Left ventricle myocardium inferior (tissue), 1 donor: ENCODE results near the gene MEIS1. TPM values are rescaled to one million over a fixed set of nuclear protein-coding genes. Genes with fewer than 3 reads are reported as not detected.

ENCODE experiments used
- DNase-seq: peaks from one replicate; pipeline ENCODE4 v3.0.0-alpha.2; 2020
- H3K27ac ChIP-seq: fragments of 200-600 bp; replicated peaks from 2 replicates; pipeline ENCODE4 v1.8.0; 2021
- H3K27me3 ChIP-seq: fragments of 200-600 bp; 2 replicates; pipeline ENCODE4 v1.8.0; 2021; ENCODE audit warnings: low read depth
- H3K36me3 ChIP-seq: fragments of 200-600 bp; 2 replicates; pipeline ENCODE4 v1.8.0; 2021
- H3K4me1 ChIP-seq: fragments of 200-600 bp; 2 replicates; pipeline ENCODE4 v1.8.0; 2021
- H3K4me3 ChIP-seq: fragments of 200-600 bp; 2 replicates; pipeline ENCODE4 v1.8.0; 2021; ENCODE audit warnings: mild to moderate bottlenecking, moderate library complexity
- H3K9me3 ChIP-seq: fragments of 200-600 bp; replicated peaks from 2 replicates; pipeline ENCODE4 v1.8.0; 2021
- intact Hi-C: fragments of 100-400 bp; cut with micrococcal nuclease; formaldehyde crosslinking; loops from one replicate; pipeline ENCODE4 v1.11.0; 2022
- total RNA-seq: library from RNA; stranded (reverse); fragmentation: NEBNext Ultra II Directional; extraction: Animal tissue kit (Norgen Biotek cat#: 25700); gene quantifications from one replicate; pipeline ENCODE4 v1.2.1, GENCODE V29; 2021
- TF ChIP-seq, protein P1 (sequence below): fragments of 200-600 bp; IDR thresholded peaks from 2 replicates; pipeline ENCODE4 v1.8.0; 2021; ENCODE audit warnings: antibody characterized with exemption, mild to moderate bottlenecking, borderline replicate concordance
- donor health status: DM: no; HTN: yes; CAD: no; lungs with severe emphysema.

MEIS1 gene
- total RNA-seq, 1 donor from 2014 or later: 38.0 TPM

DNA sequence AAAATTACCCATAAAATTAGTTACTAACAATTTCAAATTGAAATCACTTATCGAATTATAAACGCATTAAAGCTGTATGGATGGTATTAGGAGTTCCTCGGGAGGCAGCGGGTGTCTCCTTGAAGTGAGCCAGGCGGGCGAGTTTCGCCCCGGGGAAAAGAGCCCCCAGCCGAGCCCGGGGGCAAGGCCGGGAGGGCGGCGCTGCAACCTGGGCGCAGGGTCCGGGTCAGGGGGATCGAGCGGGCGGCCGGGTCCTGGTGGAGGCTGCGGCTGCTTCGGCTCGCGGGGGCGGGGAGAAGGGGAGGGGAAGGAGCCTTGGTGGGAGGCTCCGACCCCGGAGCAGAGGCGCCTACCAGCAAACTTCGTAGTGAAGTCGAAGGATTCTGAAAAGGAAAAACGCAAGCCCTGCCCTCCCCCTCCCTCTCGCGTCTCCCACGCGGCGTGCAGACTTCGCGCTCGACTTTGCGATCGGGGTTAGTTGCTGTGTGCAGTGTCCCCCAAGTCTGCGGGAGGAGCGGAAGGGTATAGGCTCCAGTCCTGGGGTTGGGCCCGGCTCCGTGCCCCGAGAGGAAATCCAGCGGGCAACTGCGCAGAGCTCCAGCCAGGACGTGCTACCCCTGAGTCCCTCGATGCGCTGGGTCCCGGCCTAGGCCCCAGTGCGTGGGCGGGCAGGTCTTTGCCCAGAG, 140.8 kb downstream of the MEIS1 start:
- peak overlapping the region; percentile 66 for H3K4me3 ChIP-seq
- TF ChIP-seq, protein P1, sequence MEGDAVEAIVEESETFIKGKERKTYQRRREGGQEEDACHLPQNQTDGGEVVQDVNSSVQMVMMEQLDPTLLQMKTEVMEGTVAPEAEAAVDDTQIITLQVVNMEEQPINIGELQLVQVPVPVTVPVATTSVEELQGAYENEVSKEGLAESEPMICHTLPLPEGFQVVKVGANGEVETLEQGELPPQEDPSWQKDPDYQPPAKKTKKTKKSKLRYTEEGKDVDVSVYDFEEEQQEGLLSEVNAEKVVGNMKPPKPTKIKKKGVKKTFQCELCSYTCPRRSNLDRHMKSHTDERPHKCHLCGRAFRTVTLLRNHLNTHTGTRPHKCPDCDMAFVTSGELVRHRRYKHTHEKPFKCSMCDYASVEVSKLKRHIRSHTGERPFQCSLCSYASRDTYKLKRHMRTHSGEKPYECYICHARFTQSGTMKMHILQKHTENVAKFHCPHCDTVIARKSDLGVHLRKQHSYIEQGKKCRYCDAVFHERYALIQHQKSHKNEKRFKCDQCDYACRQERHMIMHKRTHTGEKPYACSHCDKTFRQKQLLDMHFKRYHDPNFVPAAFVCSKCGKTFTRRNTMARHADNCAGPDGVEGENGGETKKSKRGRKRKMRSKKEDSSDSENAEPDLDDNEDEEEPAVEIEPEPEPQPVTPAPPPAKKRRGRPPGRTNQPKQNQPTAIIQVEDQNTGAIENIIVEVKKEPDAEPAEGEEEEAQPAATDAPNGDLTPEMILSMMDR: no peak
- H3K4me1 ChIP-seq: peaks cover 45% of the 10 kb centered on the region
- no peak overlapping the region for H3K27ac ChIP-seq
- H3K9me3 ChIP-seq: no peaks in the 10 kb centered on the region
- H3K27me3 ChIP-seq: peaks cover 70% of the 10 kb centered on the region
- H3K36me3 ChIP-seq: peaks cover 13% of the 10 kb centered on the region
- peak; percentile 19 for DNase-seq
- intact Hi-C loops: loop anchor here (10.0 kb wide), 1 partner anchor 151 kb away; no protein-coding TSS in a partner anchor

DNA sequence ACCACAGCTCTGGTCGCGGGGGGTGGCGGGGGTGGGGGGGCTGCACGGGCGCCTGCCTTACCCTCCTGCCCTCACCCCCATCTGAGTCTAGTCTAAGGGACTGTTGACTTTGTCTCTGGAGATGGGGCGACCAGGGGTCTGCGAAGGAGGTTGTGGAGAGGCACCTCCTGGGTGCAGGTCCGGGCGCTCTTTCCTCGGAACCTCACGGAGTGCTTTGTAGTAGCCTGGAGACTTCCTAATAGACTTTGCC, 141.3 kb downstream of the MEIS1 start:
- peaks cover 75% of the 10 kb centered on the region for H3K27me3 ChIP-seq
- intact Hi-C loops: loop anchor here (10.0 kb wide), 1 partner anchor 151 kb away; no protein-coding TSS in a partner anchor
- peaks cover 45% of the 10 kb centered on the region for H3K4me1 ChIP-seq
- peaks cover 8% of the 10 kb centered on the region for H3K36me3 ChIP-seq
- no peak overlapping the region for H3K27ac ChIP-seq
- TF ChIP-seq, protein P1: no peak
- DNase-seq: no peak
- no peaks in the 10 kb centered on the region for H3K9me3 ChIP-seq
- H3K4me3 ChIP-seq: peak overlapping the region; percentile 66

DNA sequence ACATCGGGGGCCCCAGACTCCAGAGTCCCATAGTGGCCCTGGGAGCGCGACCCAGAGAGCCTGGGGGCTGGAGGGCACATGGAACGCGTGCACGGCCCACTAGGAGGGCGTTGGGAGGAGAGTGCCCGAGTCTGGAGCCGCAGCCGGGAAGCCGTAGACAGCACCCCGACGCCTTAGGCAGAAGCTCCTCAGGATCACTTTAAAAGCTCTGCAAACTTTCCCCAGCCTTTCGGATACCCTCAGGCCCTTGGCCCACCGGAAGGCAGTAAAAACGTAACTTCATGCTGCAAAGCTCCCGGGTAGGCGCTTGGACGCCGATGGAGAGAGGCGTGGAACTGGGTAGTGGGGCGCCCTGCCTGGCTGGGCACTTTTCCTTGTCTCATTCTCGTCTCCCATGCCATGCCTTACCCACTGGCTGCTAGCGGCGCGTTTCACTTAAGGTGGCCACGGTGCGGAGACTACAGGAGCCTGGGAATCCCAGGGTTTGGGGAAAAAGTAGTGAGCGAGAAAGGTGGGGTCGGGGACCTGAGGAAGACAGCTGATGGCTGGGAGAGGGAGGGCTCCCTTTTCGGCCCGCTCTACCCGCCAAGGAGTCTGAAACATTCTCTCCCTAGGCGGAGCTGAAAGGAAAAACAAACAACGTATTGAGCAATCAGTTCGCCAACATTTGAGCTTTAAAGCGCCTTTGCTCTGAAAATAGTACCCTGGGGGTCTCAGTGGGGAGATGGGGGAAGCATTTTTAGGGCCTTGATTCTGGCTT, 141.8 kb downstream of the MEIS1 start:
- TF ChIP-seq, protein P1: no peak
- intact Hi-C loops: loop anchor here (10.0 kb wide), 1 partner anchor 152 kb away; no protein-coding TSS in a partner anchor
- H3K4me1 ChIP-seq: peaks cover 50% of the 10 kb centered on the region
- H3K4me3 ChIP-seq: peak overlapping the region; percentile 66
- H3K9me3 ChIP-seq: no peaks in the 10 kb centered on the region
- peaks cover 80% of the 10 kb centered on the region for H3K27me3 ChIP-seq
- no peak for DNase-seq
- no peak overlapping the region for H3K27ac ChIP-seq
- peaks cover 3% of the 10 kb centered on the region for H3K36me3 ChIP-seq

DNA sequence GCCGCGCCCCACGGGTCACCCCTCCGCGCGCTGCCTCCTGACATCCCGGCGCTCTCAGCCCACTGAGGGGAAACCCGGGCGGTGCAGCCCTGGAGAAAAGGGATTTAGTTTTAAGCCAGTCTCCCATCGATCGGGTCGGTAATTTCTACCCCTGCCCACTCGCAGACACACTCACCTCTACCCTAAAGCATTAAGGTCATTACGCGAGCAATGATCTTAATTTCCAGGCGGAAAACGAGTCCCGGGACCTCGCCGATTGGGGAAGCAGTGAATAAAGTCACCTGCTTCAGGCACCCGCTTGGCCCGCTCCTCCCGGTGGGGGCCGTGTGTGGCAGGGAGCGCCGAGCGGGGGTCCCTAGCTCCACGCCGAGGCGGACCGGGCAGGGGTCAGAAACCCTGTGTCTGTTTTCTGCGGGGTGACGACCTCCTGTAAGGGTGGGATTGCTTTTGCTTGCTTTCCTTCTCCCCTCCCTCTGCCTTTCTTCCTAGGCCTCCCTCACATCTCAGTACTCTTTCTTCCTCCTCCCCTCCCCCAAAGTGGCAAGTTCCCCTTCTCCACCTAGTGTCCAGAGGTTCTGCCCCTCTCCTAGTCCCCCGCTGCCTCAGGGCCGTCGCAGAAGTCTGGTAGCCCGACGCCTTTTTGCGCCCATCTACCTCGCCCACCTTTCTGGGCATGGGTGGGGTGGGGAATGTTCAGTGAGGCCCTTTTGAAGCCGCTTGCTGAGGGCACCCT, 142.6 kb downstream of the MEIS1 start:
- Histone ChIP-seq H3K9me3 (no peaks in the 10 kb centered on the region), H3K27ac (no peak overlapping the region), H3K4me3 (peak overlapping the region; percentile 66), H3K27me3 (peaks cover 87% of the 10 kb centered on the region), H3K4me1 (peaks cover 53% of the 10 kb centered on the region), H3K36me3 (no peaks in the 10 kb centered on the region)
- TF ChIP-seq, protein P1: no peak
- intact Hi-C loops: loop anchor here (10.0 kb wide), 1 partner anchor 153 kb away; no protein-coding TSS in a partner anchor
- no peak for DNase-seq

DNA sequence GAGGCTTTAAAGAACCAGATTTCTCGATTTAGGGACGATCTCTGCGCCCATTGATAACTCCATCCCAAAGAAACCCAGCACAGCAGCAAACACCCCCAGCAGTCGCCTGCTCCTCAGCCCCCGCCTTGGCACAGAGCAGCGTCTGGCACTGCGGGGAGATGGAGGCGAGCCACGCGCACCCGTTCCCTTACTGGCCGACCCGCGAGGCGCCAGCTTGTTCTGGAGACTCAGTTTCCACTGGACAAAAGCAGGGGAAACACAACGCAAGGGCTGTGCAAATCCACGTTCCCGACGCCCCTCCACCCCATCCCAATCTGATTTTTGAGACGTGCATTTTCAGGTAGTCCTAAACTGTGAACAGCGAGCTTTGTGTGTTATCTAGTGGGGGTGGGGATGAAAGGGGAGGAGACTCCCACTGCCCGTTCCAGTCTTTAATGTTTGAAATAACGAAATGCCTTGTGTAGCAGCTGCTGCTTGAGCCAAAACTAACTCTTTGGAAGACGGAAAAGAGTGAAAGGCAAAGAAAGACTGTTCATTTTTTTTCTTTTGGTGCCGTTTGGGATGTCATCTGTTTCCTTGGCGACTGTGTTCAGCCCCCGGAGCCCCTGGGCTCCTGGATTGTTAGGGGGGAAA, 143.2 kb downstream of the MEIS1 start:
- intact Hi-C loops: loop anchor here (10.0 kb wide), 1 partner anchor 153 kb away; no protein-coding TSS in a partner anchor
- Histone ChIP-seq H3K27me3 (peaks cover 89% of the 10 kb centered on the region), H3K4me3 (no peak overlapping the region), H3K27ac (no peak overlapping the region), H3K4me1 (peaks cover 53% of the 10 kb centered on the region), H3K9me3 (no peaks in the 10 kb centered on the region), H3K36me3 (no peaks in the 10 kb centered on the region)
- TF ChIP-seq, protein P1: no peak
- no peak for DNase-seq
